ENCODE measurements around the gene GABRA4.

GABRA4 gene

DNA sequence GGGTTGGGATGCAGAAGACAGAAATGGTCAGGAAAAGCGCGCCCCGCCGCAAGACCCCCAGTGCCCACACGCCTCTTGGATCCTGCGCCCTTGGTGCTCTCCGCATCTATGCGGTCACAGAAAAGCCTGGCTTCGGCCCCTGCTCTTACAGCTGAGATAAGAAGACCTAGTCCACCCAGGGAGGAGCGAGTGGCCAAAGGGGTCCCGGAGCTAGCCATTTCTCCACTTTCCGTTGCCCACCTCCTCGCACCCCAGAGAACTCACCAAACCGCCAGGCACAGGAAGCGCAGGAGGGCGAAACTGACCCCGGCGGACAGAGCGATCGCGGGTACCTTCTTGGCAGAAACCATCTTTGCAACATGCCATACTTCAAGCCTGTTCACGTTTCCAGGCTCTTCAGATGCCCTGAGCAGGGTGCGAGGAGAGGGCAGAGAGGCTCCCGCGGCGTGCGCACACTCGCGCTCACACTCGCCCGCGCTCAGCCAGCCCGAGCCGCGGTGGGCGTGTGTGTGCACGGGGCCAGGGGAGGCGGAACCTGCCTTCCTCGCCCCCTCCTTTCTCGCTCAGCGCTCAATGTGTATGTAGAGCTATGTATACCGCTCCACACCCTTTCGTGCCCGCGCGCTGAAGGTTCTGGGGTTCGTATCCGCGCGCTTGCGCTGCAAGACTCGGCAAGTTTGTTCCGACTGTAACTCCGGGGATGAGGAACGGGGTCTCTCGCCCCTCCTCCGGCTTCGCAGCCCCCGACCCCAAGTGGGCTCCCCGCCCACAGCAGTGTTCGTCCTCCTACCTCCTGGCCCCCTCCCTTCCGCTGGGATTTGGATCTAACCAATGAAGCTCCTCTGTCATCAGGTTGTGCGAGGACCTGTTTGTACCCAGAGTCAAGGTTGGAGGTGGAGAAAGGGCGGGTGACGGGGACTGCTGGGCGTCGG lies at the start of gene GABRA4:
GABRA4 (minus strand) TSS at position 507 of the 932 bp plus-strand sequence; CDS start at position 350, 157 bp downstream.
- DNase-seq, result no peak

GRCh38 chr4:47040828-47041227 lies 47.4 kb upstream of the GABRA4 start:
- no peak for DNase-seq

- DNase-seq, result no peak
Observed at GRCh38 chr4:47038263-47038662, 44.9 kb upstream of the GABRA4 start.

GRCh38 chr4:47032405-47033106 lies 39.2 kb upstream of the GABRA4 start:
- peak; percentile 31 for DNase-seq

GRCh38 chr4:47031751-47032404 lies 38.5 kb upstream of the GABRA4 start:
- DNase-seq, result no peak

DNA sequence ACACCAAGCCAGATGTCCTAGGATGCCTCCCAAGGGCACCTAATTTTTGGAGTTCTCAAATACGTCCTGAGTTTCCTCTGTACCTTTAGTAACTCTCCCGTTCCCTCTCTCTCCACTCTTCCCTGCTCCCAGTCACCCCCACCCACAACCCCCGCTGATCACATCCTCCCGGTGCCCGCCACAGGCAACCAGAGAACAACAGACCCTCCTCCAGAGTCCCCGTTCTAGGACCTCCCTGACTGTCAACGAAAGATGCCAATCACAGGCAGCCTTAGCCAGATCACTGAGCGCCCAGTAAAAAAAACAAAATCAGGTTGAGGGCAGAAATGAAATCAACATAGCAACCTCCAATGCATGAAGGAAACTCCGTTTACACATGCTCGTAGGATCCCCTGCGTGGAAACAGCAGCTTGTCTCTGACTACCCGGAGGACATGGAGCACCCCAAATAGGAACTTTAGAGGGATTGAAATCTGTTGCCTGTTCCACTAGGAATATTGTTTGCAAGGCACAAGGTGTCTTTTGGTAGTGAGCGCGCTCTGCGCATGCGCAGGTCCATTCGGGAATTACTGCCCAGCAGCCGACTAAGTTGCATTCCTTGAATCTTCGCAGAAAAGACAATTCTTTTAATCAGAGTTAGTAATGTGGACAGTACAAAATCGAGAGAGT lies 37.8 kb upstream of the GABRA4 start, which contains the start of gene GABRB1:
GABRB1 (plus strand) TSS at position 557 of the 668 bp plus-strand sequence.
- no peak for DNase-seq

- DNase-seq, result no peak
Observed at GRCh38 chr4:47017494-47017893, 24.1 kb upstream of the GABRA4 start.

- no peak for DNase-seq
Observed at GRCh38 chr4:47017081-47017480, 23.7 kb upstream of the GABRA4 start.

DNA sequence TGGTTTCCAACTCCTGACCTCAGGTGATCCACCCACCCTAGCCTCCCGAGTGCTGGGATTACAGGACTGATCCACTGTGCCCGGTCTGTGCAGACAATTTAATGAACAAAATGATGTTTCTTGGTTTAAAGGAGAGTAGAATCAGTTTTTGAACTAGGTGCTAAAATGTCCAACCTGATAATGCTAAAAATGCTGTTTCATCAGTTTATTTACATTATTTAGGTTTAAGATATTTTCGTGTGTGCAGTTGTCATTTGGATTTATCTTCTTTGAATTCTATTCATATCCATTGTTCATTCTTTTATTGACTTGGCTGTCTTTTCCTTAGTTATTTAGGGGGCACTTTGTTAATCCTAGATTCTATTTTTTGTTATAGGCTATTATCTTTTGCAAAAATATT lies 20.0 kb upstream of the GABRA4 start:
- no peak for DNase-seq

- no peak for DNase-seq
Observed at GRCh38 chr4:47012676-47013075, 19.3 kb upstream of the GABRA4 start.

DNA sequence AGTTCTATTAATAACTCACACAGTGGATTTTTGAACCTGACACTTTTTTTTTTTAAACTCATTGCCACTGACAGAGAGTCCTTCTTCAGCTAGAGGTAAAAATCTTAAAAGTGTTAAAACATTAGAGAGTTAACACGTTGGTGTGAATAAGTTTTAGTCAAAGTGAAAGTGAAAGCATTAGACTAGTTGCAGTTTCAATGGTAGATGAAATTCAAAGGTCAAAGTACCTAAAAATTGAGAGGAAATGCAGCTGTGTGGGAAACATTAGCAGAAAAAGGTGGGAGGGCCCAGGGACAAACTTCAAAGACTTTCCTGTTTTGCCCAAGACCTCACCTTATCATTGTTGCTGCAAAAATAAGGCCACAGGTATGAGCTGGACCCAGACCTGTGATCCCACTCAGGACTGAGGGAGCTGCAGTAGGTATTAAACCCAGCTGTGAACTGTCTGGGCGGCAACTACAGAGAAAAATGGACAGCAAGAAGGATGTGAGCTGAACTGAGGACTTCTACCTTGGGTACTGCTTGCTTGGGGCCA lies 17.6 kb upstream of the GABRA4 start:
- DNase-seq, result no peak

DNA sequence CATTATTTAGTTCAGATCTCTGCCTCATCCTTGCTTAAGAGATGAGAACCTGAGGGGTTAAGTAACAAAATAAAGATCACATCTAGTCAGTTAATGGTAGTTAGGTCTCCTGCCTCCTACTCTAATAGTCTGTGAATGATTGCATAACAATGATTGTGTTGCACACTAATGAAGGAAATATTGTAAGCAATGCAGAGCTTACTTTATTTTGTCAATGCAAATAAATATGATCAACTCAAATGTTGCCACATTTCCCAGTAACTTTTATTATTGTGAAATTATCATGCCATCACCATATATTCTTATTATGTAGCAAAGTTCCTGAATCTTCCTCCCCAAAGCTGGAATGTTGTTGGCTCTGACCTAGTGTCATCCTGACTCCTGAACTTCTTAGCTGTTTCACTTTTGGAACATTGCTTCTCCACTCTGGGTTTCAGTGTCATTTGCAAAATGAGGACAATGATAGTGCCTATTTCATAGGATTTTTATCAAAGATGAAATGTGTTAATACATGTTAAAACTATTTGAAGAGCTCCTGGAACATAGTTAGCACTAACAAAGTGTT lies 17.0 kb upstream of the GABRA4 start:
- no peak for DNase-seq

DNA sequence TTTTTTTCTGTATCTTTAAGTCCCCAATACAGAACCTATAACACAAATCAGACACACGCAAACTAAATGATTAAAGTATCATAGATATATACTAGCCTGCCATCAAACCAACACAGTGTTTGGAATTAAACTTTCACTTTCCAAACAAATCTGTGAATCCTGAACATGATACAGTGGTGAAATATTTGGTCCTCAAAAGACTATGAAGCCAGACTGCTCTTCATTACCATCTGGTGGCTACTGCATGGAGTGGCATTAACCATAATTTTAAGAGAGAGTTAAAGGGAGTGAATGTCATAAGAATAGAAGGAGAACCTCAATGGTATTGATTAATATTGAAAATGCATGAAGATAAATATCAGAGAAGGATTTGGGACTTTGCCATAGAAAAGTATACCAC lies 9.2 kb upstream of the GABRA4 start:
- no peak for DNase-seq

- DNase-seq, result no peak
Observed at GRCh38 chr4:47000406-47000805, 7.0 kb upstream of the GABRA4 start.

DNA sequence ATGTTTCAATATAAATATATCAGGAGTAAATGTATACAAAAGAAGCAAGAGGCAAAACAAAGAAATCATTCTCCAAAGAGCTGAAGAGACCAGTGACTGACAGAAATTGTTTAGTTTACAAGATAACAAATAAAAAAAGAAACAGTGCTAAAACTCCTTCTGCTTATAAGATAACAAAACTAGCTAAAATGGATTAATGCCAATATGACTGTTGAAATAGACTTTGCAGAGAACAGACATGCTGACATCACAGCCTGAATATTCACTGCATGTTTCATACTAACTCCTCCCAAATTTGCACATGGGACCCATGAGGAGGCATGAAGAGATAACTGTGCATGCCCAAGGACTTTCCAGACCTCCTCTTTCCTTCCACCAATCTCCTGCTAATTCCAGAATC lies 6.2 kb upstream of the GABRA4 start:
- no peak for DNase-seq

GRCh38 chr4:46994007-46994405 lies 625 bp upstream of the GABRA4 start:
- no peak for DNase-seq

GRCh38 chr4:46992338-46992737 lies 1.0 kb downstream of the GABRA4 start:
- DNase-seq, result no peak

DNA sequence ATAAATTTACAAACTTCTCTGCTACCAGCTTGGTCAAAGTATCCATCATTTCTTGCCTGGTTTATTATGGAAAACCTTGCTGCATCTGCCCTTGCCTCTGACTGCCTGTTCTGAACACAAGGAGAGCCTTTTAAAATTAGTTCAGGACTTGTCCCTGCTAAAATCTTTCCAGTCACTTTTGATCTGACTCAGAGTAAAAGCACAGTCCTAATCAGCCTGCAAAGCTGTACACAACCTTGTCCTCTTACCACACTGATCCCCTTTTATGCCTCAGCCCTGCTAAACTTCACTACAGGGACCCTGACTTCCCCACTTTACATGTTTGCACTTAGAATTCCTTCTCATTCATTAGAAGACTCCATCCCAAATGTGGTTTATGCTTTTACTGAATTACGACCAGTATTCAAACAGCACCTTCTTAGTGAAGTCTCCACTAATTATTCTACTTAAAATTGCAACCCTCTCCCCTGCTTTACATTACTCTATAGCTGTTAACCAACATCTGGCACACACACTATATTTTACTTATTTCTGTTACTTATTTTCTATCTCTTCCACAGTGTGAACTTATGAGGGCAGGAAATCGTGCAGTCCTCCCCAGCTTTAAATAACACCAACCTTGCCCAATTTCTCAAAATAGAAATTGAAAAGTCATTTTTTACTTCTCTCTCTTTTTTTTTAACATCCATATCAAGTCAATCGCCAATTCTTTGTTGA lies 6.3 kb downstream of the GABRA4 start:
- no peak for DNase-seq

DNA sequence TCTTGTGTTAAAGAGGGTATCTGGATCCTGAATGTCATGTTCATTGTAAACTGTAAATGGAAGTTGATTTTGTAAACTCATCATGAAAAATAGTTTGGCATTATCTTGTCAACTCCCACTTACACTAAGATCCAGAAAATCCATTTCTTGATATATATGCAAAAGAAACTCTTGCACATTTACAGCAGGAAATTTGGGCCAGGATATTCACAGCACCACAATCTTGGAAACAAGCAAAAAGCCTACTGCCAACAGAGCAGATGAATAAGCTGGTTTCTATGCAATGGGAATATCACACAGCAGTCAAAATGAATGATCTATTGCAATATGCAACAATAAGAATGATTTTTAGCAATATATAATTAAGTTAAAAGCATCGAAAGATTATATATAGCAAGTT lies 8.6 kb downstream of the GABRA4 start:
- DNase-seq, result no peak

DNA sequence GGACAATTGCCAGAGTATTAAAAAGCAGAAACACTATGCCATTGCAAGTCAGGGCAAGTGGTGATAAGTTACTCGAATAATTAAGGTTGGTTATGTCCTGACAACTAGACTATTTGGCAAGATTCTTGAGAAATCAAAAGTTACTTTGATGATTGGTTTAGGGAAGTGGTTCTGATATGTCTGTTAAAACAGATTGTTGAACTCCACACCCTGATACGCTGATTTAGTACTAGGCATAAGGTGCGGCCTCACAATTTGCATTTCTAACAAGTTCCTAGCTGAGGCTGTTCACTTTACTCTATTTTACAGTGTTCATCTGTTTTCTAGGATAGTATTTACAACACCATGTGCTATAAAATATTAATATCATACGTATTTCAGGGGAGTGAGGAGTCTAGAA lies 12.5 kb downstream of the GABRA4 start:
- DNase-seq, result no peak

DNA sequence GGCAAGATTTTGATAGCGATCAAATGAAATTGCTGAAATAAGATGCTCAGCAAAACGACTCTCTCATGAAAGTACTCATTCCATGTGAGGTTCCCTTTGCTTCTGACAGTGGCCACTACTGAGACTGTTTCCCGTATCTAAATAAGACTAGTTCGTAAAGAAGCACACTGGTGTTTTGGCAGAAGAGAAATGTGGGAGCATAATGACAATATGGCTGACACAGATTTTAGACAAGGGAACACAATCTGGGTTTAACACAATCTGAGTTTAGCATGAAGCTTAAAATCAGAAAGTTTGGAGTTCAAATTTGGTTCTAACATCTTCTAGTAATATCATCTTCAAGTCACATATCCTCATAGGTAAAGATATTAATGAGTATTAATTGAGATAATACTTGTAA lies 13.7 kb downstream of the GABRA4 start:
- no peak for DNase-seq

- DNase-seq, result no peak
Observed at GRCh38 chr4:46979283-46979682, 14.1 kb downstream of the GABRA4 start.

Data from NCI-H146 (cell line).